Rectal smooth muscle tissue (tissue), 1 donor: Measurements from ENCODE around the gene EOMES.
A peak's percentile ranks its signal among the peaks of the same experiment; 100 is the strongest.
"Not testable (repeated sequence)": the region's sequence is repeated elsewhere in the genome, so short reads cannot be mapped to it uniquely, and the experiment has no call there.

Source experiments
- H3K27ac ChIP-seq: one replicate; pipeline ENCODE4 v1.7.0; 2013; ENCODE audit warnings: low read depth, low read length, inconsistent platforms
- H3K27me3 ChIP-seq: one replicate; pipeline ENCODE4 v1.7.0; 2013; ENCODE audit warnings: low read length; ENCODE audit not compliant: control insufficient read depth, insufficient read depth
- H3K36me3 ChIP-seq: one replicate; pipeline ENCODE4 v1.7.0; 2013; ENCODE audit warnings: low read length; ENCODE audit not compliant: control insufficient read depth, insufficient read depth
- H3K4me1 ChIP-seq: one replicate; pipeline ENCODE4 v1.7.0; 2013; ENCODE audit warnings: low read length; ENCODE audit not compliant: control insufficient read depth, insufficient read depth
- H3K4me3 ChIP-seq: one replicate; pipeline ENCODE4 v1.7.0; 2013; ENCODE audit warnings: low read length
- H3K9ac ChIP-seq: one replicate; pipeline ENCODE4 v1.7.0; 2013; ENCODE audit warnings: low read length

EOMES gene

DNA sequence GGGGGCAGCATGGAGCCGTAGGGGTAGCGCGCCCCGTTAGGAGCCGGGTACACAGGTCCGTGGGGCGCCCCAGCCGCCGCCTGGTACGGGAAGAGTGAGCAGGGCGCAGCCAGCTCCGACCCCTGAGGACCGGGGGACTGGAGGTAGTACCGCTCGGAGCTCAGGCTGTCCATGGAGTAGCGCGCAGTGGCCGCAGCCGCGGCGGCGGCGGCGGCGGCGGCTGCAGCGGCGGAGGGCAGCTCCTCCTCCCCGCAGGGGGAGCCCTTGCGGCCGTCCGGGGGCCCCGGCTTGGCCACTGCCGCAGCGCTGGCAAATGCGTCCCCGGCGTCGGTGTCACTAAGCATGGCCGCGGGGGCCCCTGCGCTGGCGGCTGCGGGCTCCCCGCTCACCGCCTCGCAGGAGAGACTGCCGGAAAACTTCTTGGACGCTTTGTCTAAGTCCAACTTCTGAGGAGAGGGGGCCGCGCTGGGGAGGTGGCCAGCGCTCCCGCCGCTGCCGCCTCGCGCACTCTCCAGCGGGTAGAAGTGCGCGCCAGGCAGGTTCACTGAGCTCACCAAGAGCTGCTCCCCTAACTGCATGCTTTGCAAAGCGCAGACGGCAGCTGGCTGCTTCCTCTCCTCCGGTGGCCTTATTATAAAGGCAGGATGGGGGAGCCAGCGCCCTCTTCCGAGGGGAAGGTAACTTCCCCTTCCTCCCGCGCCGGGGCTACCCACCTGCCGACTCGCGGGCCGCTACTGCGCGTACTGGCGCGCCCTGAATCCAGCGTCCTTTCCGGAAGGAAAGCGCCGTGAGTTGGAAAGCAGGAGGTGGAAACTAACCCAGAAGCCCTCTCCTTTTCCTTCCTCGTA is at the start of gene EOMES:
EOMES (minus strand) TSS at position 607 of the 848 bp plus-strand sequence; CDS start at position 578, 29 bp downstream.
- Histone ChIP-seq H3K4me1 (no peaks in the 10 kb centered on the region), H3K4me3 (peak within 1 kb of the TSS; percentile 49), H3K36me3 (no peaks in the 10 kb centered on the region), H3K9ac (no peak within 1 kb of the TSS), H3K27me3 (peaks cover 29% of the 10 kb centered on the region), H3K27ac (no peak within 1 kb of the TSS)

DNA sequence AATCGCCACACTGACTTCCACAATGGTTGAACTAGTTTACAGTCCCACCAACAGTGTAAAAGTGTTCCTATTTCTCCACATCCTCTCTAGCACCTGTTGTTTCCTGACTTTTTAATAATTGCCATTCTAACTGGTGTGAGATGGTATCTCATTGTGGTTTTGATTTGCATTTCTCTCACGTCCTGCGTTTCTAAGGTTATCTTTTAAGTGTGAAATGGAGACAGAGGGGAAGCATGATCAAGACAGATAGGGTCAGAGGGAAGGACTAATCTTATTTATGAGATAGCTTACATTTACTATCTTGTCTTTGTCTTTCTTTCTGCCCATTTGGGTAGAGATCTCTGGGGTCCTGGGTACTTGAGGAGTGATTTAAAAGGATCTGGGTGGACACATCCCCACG is 48.3 kb upstream of the EOMES start:
- not testable (repeated sequence) for H3K36me3 ChIP-seq, H3K27me3 ChIP-seq, H3K27ac ChIP-seq, H3K4me1 ChIP-seq, H3K9ac ChIP-seq, H3K4me3 ChIP-seq

DNA sequence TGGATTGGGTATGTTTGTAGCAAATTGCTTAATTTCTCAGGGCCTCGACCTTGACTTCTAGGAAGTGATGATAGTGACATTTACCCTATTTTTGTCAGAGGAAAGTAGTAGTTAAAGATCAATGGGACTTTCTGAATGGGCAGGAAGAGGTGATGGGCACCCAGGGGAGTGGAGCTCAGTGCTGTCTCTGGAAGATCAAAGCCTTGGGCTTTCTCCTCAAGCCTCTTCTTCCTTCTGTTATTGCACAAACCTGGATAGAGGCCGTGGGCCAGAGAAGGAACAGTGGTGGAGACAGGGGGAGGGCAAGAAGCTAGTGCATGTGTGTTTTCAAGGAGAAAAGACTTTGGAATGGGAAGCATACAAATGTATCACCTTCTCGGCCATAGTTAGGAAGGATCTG is 44.9 kb upstream of the EOMES start:
- no peak overlapping the region for H3K27ac ChIP-seq
- H3K4me1 ChIP-seq: no peaks in the 10 kb centered on the region
- no peaks in the 10 kb centered on the region for H3K27me3 ChIP-seq
- H3K4me3 ChIP-seq: no peak overlapping the region
- H3K36me3 ChIP-seq: no peaks in the 10 kb centered on the region
- H3K9ac ChIP-seq: no peak overlapping the region

DNA sequence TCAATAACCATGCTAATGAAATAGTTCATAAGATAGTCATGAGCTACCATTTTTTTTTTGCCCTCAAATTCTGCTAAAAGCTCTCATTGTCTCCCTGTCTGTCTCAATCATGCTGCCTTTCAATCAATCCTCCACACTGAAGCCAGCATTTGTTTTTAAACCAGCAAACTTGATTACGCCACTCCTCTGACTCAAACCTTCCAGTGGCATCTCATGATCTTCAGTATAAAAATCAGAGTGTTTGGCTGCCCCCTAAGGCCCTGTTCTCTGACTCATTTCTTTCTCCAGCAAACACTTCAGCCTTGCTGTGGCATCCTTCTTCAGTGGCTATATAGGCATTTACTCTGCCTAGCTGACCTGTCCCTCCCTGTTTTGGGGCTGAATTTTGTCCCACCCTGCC is 36.0 kb upstream of the EOMES start:
- H3K27me3 ChIP-seq: no peaks in the 10 kb centered on the region
- no peak overlapping the region for H3K9ac ChIP-seq
- no peak overlapping the region for H3K4me3 ChIP-seq
- no peaks in the 10 kb centered on the region for H3K4me1 ChIP-seq
- no peak overlapping the region for H3K27ac ChIP-seq
- no peaks in the 10 kb centered on the region for H3K36me3 ChIP-seq

DNA sequence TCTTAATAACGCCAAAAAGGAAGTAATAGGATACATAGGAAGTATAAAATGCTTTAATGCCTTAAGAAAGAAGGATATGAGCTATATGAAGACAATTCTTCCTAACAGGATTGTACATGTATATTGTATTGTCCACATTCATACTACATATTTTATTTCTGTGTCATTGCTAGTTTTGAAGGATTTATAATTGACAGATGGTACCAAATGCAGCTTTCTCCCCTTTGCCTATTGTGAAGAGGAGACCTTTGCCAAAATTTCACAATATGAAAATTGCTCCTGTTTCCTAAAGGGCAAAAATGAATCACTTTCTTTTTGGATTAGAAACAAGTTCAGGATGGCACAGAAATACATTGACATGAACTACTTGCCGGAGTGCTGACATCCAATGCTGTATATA is 34.8 kb upstream of the EOMES start:
- H3K27ac ChIP-seq: no peak overlapping the region
- H3K27me3 ChIP-seq: no peaks in the 10 kb centered on the region

DNA sequence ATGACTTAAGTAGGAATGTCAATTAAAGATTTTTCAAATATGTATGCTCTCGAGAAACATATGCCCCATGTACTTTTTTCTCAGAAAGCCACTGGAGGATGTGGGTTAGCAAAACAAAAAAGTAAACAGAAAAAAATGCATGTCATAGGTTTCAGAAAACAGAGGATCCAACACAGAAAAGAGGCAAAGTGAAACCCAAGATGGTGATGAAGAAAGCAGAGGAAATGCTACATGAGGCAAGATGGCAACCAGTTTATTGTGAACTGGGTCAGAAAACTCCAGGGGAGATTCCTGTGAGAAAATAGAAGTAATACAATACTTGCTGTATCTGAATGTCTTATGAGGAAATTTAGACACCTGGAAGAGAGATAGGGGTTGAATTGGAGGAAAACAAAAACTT is 30.8 kb upstream of the EOMES start:
- Histone ChIP-seq H3K9ac (no peak overlapping the region), H3K4me3 (no peak overlapping the region), H3K36me3 (no peaks in the 10 kb centered on the region), H3K27ac (no peak overlapping the region), H3K27me3 (no peaks in the 10 kb centered on the region), H3K4me1 (no peaks in the 10 kb centered on the region)

More for the DNA sequence above, 34.8 kb upstream of the EOMES start:
- Histone ChIP-seq H3K36me3 (no peaks in the 10 kb centered on the region), H3K4me3 (no peak overlapping the region), H3K9ac (no peak overlapping the region), H3K4me1 (no peaks in the 10 kb centered on the region)

DNA sequence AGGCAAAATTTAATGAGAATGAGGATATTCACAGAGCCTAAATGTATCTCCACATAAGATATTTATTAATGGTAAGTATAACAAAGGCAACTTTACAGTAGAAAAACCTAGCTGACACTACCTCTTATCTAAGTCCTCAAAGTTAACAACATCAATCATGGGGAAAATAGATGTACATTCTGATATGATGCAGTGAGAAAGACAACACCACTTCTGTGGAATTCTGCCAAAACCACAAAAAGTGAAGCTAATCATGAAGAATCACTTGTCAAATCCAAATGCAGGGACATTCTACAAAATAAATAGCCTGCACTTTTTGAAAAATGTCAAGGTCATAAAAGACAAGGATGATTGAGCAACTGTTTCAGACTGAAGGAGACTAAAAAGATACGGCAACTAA is 27.5 kb upstream of the EOMES start:
- Histone ChIP-seq H3K4me3 (no peak overlapping the region), H3K9ac (no peak overlapping the region), H3K27me3 (no peaks in the 10 kb centered on the region), H3K4me1 (no peaks in the 10 kb centered on the region), H3K36me3 (no peaks in the 10 kb centered on the region), H3K27ac (no peak overlapping the region)

DNA sequence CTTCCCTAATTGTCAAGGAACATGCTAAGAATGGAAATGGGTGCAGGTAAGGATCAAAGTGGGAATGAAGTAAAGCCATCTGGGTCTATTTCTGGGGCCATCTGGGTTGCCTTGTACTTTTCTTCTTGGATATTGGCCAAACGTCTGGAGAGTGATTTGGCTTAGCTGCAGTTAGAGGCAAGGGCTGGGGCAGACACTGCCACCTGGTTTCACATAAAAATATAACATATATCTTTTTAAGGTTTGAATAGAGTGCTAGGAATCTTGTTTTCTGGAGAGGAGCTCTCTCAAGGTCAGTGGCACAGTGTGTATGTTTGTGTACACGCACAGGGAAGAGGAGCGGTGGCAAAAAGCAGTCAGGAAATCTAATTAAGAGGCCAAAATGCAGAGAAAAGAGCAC is 24.7 kb upstream of the EOMES start:
- no peaks in the 10 kb centered on the region for H3K27me3 ChIP-seq
- no peaks in the 10 kb centered on the region for H3K4me1 ChIP-seq
- no peaks in the 10 kb centered on the region for H3K36me3 ChIP-seq
- no peak overlapping the region for H3K4me3 ChIP-seq
- H3K27ac ChIP-seq: no peak overlapping the region
- H3K9ac ChIP-seq: no peak overlapping the region

DNA sequence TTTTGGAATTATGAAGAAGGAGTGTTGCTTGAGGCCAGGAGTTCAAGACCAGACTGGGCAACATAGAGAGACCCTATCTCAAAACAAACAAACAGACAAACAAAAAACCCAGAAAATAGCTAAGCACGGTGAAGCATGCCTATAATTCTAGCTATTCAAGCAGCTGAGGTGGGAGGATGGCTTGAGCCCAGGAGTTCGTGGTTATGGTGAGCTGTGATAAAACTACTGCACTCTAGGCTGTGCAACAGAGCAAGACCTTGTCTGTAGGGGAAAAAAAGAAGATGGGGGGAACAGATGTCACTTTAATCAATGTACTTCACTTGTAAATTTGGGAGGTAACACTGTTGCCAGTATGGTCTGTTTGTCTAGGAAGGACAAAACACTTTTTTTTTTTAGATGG is 18.7 kb upstream of the EOMES start:
- no peak overlapping the region for H3K9ac ChIP-seq
- no peaks in the 10 kb centered on the region for H3K27me3 ChIP-seq
- H3K36me3 ChIP-seq: no peaks in the 10 kb centered on the region
- no peak overlapping the region for H3K27ac ChIP-seq
- H3K4me1 ChIP-seq: no peaks in the 10 kb centered on the region
- no peak overlapping the region for H3K4me3 ChIP-seq

DNA sequence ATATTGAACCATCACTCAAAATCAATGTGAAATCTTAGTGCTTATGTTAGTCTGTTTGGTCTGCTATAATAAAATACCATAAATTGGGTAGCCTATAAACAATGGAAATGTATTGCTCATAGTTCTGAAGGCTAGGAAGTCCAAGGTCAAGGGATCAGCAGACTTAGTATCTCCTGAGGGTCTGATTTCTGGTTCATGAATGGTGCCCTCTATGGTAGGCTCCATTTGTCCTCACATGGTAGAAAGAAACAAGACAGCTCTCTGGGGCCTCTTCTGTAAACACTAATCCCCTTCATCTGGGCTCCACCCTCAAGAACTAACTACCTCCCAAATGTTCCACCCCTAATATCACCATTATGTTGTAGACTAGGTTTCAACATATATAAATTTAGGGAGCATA is 15.0 kb upstream of the EOMES start:
- H3K36me3 ChIP-seq: no peaks in the 10 kb centered on the region
- H3K9ac ChIP-seq: no peak overlapping the region
- H3K27me3 ChIP-seq: no peaks in the 10 kb centered on the region
- no peak overlapping the region for H3K27ac ChIP-seq
- no peak overlapping the region for H3K4me3 ChIP-seq
- no peaks in the 10 kb centered on the region for H3K4me1 ChIP-seq

DNA sequence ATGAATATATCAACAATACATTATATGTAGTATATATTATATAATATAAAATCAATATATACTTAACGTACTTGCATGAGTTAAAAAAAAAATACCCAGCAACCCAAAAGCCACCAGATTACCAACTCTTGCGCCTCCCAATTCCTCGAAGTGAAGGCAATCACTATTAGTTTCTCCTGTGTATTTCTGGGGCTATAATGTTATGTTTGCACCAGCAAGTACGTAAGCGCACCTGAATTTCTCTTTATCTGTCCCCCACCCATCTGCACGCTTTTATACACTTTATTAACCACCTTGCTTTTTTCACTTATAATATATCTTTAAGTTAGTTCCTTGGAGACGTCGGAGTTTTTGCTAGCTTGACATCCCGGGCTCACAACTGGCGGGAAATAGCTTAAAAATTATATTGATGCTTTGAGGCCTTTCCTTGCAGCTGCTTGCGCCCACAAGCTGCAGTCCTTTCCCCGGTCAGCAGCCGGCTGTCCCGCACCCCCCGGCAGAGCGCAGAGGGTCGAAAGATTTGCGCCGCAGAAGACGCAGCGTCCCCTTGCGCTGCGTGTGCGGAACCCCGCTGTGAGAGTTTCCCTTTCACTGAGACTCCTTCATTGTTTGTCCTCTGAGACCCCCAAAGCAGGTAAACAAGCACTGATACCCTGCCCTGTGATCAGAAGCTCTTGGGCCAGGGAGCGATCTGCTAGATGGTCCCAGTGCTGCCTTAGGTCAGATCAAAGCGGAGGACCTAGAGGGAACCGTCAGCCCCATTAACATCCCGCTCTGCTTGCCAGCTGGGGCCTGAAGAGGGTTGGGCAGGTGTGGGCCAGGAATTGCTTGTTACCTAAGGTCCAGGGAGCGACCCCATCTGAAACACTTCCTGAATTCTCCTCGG is 8.9 kb upstream of the EOMES start:
- H3K27ac ChIP-seq: no peak overlapping the region
- H3K36me3 ChIP-seq: no peaks in the 10 kb centered on the region
- no peak overlapping the region for H3K9ac ChIP-seq
- no peak overlapping the region for H3K4me3 ChIP-seq
- peaks cover 32% of the 10 kb centered on the region for H3K27me3 ChIP-seq
- no peaks in the 10 kb centered on the region for H3K4me1 ChIP-seq

DNA sequence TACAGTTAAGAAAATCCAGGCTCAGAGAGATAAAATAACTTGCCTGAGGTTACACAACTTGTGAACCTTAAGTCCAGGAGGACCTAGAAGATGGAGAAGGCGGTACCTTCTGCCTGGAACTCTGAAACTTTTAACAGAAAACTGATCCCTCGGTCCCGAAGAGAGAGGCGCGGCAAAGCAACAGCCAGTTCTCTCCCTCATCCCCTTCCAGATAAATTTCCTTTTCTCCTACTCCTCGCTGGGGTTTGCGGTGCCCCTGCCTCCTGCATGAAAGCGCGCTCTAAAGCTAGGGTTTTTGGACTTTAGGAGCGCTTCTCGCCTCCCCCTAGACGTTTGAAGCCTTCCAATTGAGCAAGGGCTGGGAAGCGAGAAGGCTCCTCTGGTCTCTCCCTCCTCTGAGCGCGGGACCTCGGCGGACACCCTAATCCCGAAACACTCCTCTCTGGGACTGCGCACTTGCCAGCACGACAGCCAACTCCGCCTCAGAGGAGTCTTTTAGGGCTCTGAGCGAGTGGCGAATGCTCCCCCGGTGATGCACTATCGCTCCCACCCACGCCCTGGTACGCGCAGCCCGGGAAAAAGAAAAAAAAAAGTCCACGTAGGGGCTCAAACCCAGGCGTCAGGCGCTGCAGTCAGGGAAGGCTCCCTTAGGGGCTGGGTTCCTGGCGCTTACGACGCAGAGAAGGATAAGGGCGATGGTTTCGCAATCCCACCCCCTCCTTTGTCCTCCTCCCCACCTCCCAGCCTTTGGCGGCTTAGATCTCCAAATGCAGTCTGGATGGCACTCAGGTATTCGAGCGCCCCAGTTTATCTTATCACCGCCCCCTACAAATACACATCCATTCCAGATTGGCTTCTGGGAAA is 7.9 kb upstream of the EOMES start:
- no peaks in the 10 kb centered on the region for H3K36me3 ChIP-seq
- H3K4me3 ChIP-seq: peak overlapping the region; percentile 30
- no peaks in the 10 kb centered on the region for H3K4me1 ChIP-seq
- peaks cover 32% of the 10 kb centered on the region for H3K27me3 ChIP-seq
- H3K9ac ChIP-seq: no peak overlapping the region
- H3K27ac ChIP-seq: no peak overlapping the region
